ENCODE data around the gene DAB1. TPM values are rescaled to one million over a fixed set of nuclear protein-coding genes. Genes with fewer than 3 reads are reported as not detected.
A peak's percentile ranks its signal among the peaks of the same experiment; 100 is the strongest.

DAB1 gene
- total and polyA plus RNA-seq, 2 of the 8 experiments (the other 6 are each of a cell fraction or from before 2014, with no cell fraction given) = 4.4 to 11.8 TPM

GRCh38 chr1:57307392-57308170 lies 116.3 kb downstream of the DAB1 start:
- H2BK120ac ChIP-seq (replicated peaks; ENCODE audit: low read depth, low read length) = no peak overlapping the region
- CTCF ChIA-PET (ENCODE audit: partially characterized antibody) = interaction anchor here (0.6 to 1.2 kb wide), 3 partner anchors 75 to 1238 kb away, joined by 3 read pairs; no protein-coding TSS in a partner anchor
- WGBS, 2 experiments (ENCODE audit: extremely low coverage in 1 of 2, insufficient coverage in 1 of 2, insufficient read length in 1 of 2, insufficient replicate concordance in 2 of 2, low coverage in 1 of 2, low lambda C conversion rate in 2 of 2, missing lambda C conversion rate in 1 of 2) = 92% methylated on average over 4 of the region's 4 CpGs; no CpG with 5 or more reads in 1 of the 2 experiments

More at GRCh38 chr1:57307392-57308170, 116.3 kb downstream of the DAB1 start:
- no peak overlapping the region for H4K5ac ChIP-seq (ENCODE audit: insufficient read length, low read depth, low read length)
- H3K56ac ChIP-seq (replicated peaks; ENCODE audit: insufficient read length, low read depth, low read length) = no peak overlapping the region
- DNase-seq (ENCODE audit: low read depth in 1 of 2, low spot score in 2 of 2) (peak in 1 of 2 experiments; percentile 53), FAIRE-seq (peak; percentile 45)
- no peaks in the 10 kb centered on the region for H3K36me3 ChIP-seq (ENCODE audit: control insufficient read depth in 2 of 4, insufficient read depth in 4 of 4, low read length in 3 of 4)
- no peaks in the 10 kb centered on the region for H3K79me1 ChIP-seq (ENCODE audit: low read depth, low read length)
- H3K23me2 ChIP-seq (ENCODE audit: low read depth, low read length) = no peaks in the 10 kb centered on the region
- no peak overlapping the region for H3K4me2 ChIP-seq (ENCODE audit: insufficient read depth in 1 of 2, low read depth in 2 of 2, low read length in 2 of 2)
- no peak overlapping the region for H3K9ac ChIP-seq (replicated peaks in 1 of 4; ENCODE audit: extremely low read depth in 1 of 4, low read depth in 3 of 4, low read length in 3 of 4)
- H3K18ac ChIP-seq (ENCODE audit: extremely low read depth, low read length) = no peak overlapping the region
- H3K27ac ChIP-seq (ENCODE audit: low read depth, low read length) = no peak overlapping the region
- H3K14ac ChIP-seq (ENCODE audit: insufficient read length) = no peak overlapping the region
- H3K23ac ChIP-seq (ENCODE audit: insufficient read length) = no peak overlapping the region
- H3K27me3 ChIP-seq (replicated peaks in 1 of 4; ENCODE audit: control insufficient read depth in 3 of 4, extremely low read depth in 1 of 4, insufficient read depth in 3 of 4, low read length in 3 of 4) = no peaks in the 10 kb centered on the region
- no peak for TF ChIP-seq POU5F1 (IDR thresholded peaks at IDR 0.05; ENCODE audit: low read depth, low read length)
- no peak for TF ChIP-seq CBX8 (IDR thresholded peaks at IDR 0.05; ENCODE audit: borderline replicate concordance, low read depth, low read length)
- no peak for TF ChIP-seq SP2 (IDR thresholded peaks at IDR 0.05; ENCODE audit: low read length)
- TF ChIP-seq RFX5 (IDR thresholded peaks at IDR 0.05; ENCODE audit: borderline replicate concordance, low read depth, low read length) = no peak
- no peak for TF ChIP-seq JUND (IDR thresholded peaks at IDR 0.05; ENCODE audit: low read length)
- no peak for TF ChIP-seq TBP (IDR thresholded peaks at IDR 0.05; ENCODE audit: low read depth, low read length)
- TF ChIP-seq RBBP5 (IDR thresholded peaks at IDR 0.05; ENCODE audit: borderline replicate concordance, low read depth, low read length) = no peak
- no peak overlapping the region for H2BK12ac ChIP-seq (ENCODE audit: low read depth, low read length)
- no peak overlapping the region for H3K4me3 ChIP-seq (ENCODE audit: extremely low read depth in 1 of 4, insufficient read depth in 2 of 4, low read depth in 3 of 4, low read length in 4 of 4)
- no peak overlapping the region for H2BK20ac ChIP-seq (ENCODE audit: low read length)
- POLR2A ChIA-PET (ENCODE audit: partially characterized antibody) = no interaction called here
- H2BK5ac ChIP-seq (ENCODE audit: low read depth, low read length) = no peak overlapping the region
- no peak overlapping the region for H2AFZ ChIP-seq (ENCODE audit: low read length)
- H3K79me2 ChIP-seq (ENCODE audit: control insufficient read depth in 1 of 2, insufficient read depth in 2 of 2, low read length in 2 of 2) = no peaks in the 10 kb centered on the region
- H3K4ac ChIP-seq (replicated peaks; ENCODE audit: insufficient read length, low read depth, low read length) = no peak overlapping the region
- no peak overlapping the region for H2BK15ac ChIP-seq (ENCODE audit: low read length)
- no peaks in the 10 kb centered on the region for H4K20me1 ChIP-seq (replicated peaks in 1 of 2; ENCODE audit: control insufficient read depth in 1 of 2, insufficient read depth in 2 of 2, low read length in 2 of 2)
- no peak overlapping the region for H4K8ac ChIP-seq (ENCODE audit: extremely low read depth, insufficient read depth, low read length)
- H3K9me3 ChIP-seq (ENCODE audit: insufficient read depth in 2 of 2, low read depth in 1 of 2, low read length in 1 of 2) = no peaks in the 10 kb centered on the region
- H3K4me1 ChIP-seq (replicated peaks in 1 of 4; ENCODE audit: control insufficient read depth in 3 of 4, insufficient read depth in 4 of 4, low read length in 3 of 4) = peaks cover 0 to 8% (median 2%) of the 10 kb centered on the region in 4 experiments; a peak in 2 of 7 replicates
- H2AK5ac ChIP-seq (ENCODE audit: low read depth, low read length) = no peak overlapping the region
- no peak overlapping the region for H4K91ac ChIP-seq (replicated peaks; ENCODE audit: insufficient read length, low read length)

Measured in H1 (cell line).